Mesenchymal stem cell (in vitro differentiated cells and primary cell): ENCODE results near the gene SMAD3.

Experiments used
- DNase-seq: peaks from one replicate; pipeline ENCODE4 v3.0.0-alpha.2; 2013
- H2AFZ ChIP-seq: one replicate; pipeline ENCODE4 v1.6.1; 2013; ENCODE audit warnings: low read depth, mild to moderate bottlenecking, control low read depth, inconsistent platforms, low read length, moderate library complexity
- H2AK5ac ChIP-seq: 2 replicates; pipeline ENCODE4 v1.6.1; 2013; ENCODE audit warnings: low read length, moderate library complexity, mild to moderate bottlenecking, inconsistent platforms; ENCODE audit not compliant: severe bottlenecking
- H2BK120ac ChIP-seq: one replicate; pipeline ENCODE4 v1.6.1; 2013; ENCODE audit warnings: low read depth, mild to moderate bottlenecking, inconsistent platforms, low read length, moderate library complexity
- H2BK12ac ChIP-seq, 2 experiments: one replicate each; pipeline ENCODE4 v1.6.1; 2013; ENCODE audit warnings: inconsistent platforms in 2 of 2, low read length in 2 of 2, mild to moderate bottlenecking in 2 of 2, moderate library complexity in 2 of 2, control low read depth in 1 of 2
- H2BK15ac ChIP-seq: one replicate; pipeline ENCODE4 v1.6.1; 2013; ENCODE audit warnings: mild to moderate bottlenecking, low read depth, inconsistent platforms; ENCODE audit not compliant: poor library complexity, severe bottlenecking
- H2BK5ac ChIP-seq: 2 replicates; pipeline ENCODE4 v1.6.1; 2013; ENCODE audit warnings: low read depth, mild to moderate bottlenecking, low read length, control low read depth, inconsistent platforms; ENCODE audit not compliant: poor library complexity, severe bottlenecking
- H3K14ac ChIP-seq, 2 experiments: one replicate each; pipeline ENCODE4 v1.6.1; 2013; ENCODE audit warnings: inconsistent platforms in 2 of 2, low read length in 2 of 2, control low read depth in 1 of 2, mild to moderate bottlenecking in 1 of 2, moderate library complexity in 1 of 2
- H3K18ac ChIP-seq, 2 experiments: one replicate each; pipeline ENCODE4 v1.6.1; 2013; ENCODE audit warnings: inconsistent platforms in 2 of 2, low read length in 2 of 2, control low read depth in 1 of 2, low read depth in 1 of 2, mild to moderate bottlenecking in 1 of 2
- H3K23ac ChIP-seq, 2 experiments: one replicate each; pipeline ENCODE4 v1.6.1; 2013; ENCODE audit warnings: inconsistent platforms in 2 of 2, low read length in 2 of 2, mild to moderate bottlenecking in 2 of 2, moderate library complexity in 2 of 2, control low read depth in 1 of 2
- H3K27ac ChIP-seq: 2 replicates; pipeline ENCODE4 v1.5.1; 2013; ENCODE audit warnings: mild to moderate bottlenecking, moderate library complexity, low read length, control low read depth, inconsistent platforms; ENCODE audit not compliant: poor library complexity, severe bottlenecking
- H3K27me3 ChIP-seq, 2 experiments: 2 replicates each; pipeline versions ENCODE4 v1.6.1 to v1.7.0; 2013; ENCODE audit warnings: low read length in 2 of 2, mild to moderate bottlenecking in 2 of 2, moderate library complexity in 2 of 2, control low read depth in 1 of 2, inconsistent platforms in 1 of 2; ENCODE audit not compliant: control insufficient read depth in 1 of 2, insufficient read depth in 1 of 2
- H3K36me3 ChIP-seq, 2 experiments: 2 replicates each; pipeline versions ENCODE4 v1.6.1 to v1.7.0; 2013; ENCODE audit warnings: low read length in 2 of 2, control low read depth in 1 of 2, inconsistent platforms in 1 of 2, low read depth in 1 of 2, mild to moderate bottlenecking in 1 of 2; ENCODE audit not compliant: insufficient read depth in 2 of 2, control insufficient read depth in 1 of 2
- H3K4ac ChIP-seq, 2 experiments: one replicate each; pipeline ENCODE4 v1.6.1; 2013; ENCODE audit warnings: inconsistent platforms in 2 of 2, low read length in 2 of 2, mild to moderate bottlenecking in 2 of 2, moderate library complexity in 2 of 2, control low read depth in 1 of 2, low read depth in 1 of 2
- H3K4me1 ChIP-seq: 2 replicates; pipeline ENCODE4 v1.6.1; 2013; ENCODE audit warnings: low read depth, low read length, control low read depth; ENCODE audit not compliant: control insufficient read depth, insufficient read depth
- H3K4me2 ChIP-seq: 2 replicates; pipeline ENCODE4 v1.6.1; 2013; ENCODE audit warnings: low read length, mild to moderate bottlenecking, inconsistent platforms; ENCODE audit not compliant: poor library complexity, severe bottlenecking
- H3K4me3 ChIP-seq, 2 experiments: 2 replicates each; pipeline versions ENCODE4 v1.5.1 to v1.7.0; 2013; ENCODE audit warnings: low read length in 2 of 2, mild to moderate bottlenecking in 2 of 2, control low read depth in 1 of 2, low read depth in 1 of 2; ENCODE audit not compliant: insufficient read depth in 1 of 2
- H3K79me1 ChIP-seq: replicated peaks from 2 replicates; pipeline ENCODE4 v1.6.1; 2013; ENCODE audit warnings: mild to moderate bottlenecking, control low read depth, low read length, inconsistent platforms; ENCODE audit not compliant: poor library complexity, severe bottlenecking
- H3K9ac ChIP-seq: 2 replicates; pipeline ENCODE4 v1.7.0; 2013; ENCODE audit warnings: mild to moderate bottlenecking, low read length, moderate library complexity
- H3K9me3 ChIP-seq: 2 replicates; pipeline ENCODE4 v1.7.0; 2013; ENCODE audit warnings: mild to moderate bottlenecking, low read length; ENCODE audit not compliant: control insufficient read depth
- H4K8ac ChIP-seq: one replicate; pipeline ENCODE4 v1.6.1; 2013; ENCODE audit warnings: inconsistent platforms, mild to moderate bottlenecking, low read length, moderate library complexity
- H4K91ac ChIP-seq: one replicate; pipeline ENCODE4 v1.6.1; 2013; ENCODE audit warnings: mild to moderate bottlenecking, low read length, inconsistent platforms
- WGBS: methylation state at CpG from one replicate; pipeline ENCODE4 v1.1.7; 2013; ENCODE audit warnings: mixed read lengths; 5-methylcytosine and 5-hydroxymethylcytosine counted together

SMAD3 gene

GRCh38 chr15:67124911-67125588 is 59.6 kb downstream of the SMAD3 start:
- Histone ChIP-seq H3K18ac (peak overlapping the region; percentile 87 to 94), H3K23ac (peak overlapping the region in 1 of 2 experiments; percentile 27), H3K9me3 (no peaks in the 10 kb centered on the region), H3K4me1 (peaks cover 45% of the 10 kb centered on the region), H3K4me2 (peak overlapping the region; percentile 19), H2BK5ac (peak overlapping the region; percentile 63), H4K8ac (peak overlapping the region; percentile 83), H3K27me3 (no peaks in the 10 kb centered on the region), H2AFZ (no peak overlapping the region), H2BK12ac (peak overlapping the region; percentile 51 to 99), H3K27ac (peak overlapping the region; percentile 69), H2BK15ac (peak overlapping the region; percentile 75), H4K91ac (peak overlapping the region; percentile 86), H2AK5ac (peak overlapping the region; percentile 28), H3K79me1 (peaks cover 12% of the 10 kb centered on the region), H3K4me3 (peak overlapping the region in 1 of 2 experiments; percentile 10), H3K36me3 (peaks cover 0 to 21% of the 10 kb centered on the region in 2 experiments), H3K9ac (peak overlapping the region; percentile 71), H3K14ac (peak overlapping the region in 1 of 2 experiments; percentile 66), H2BK120ac (no peak overlapping the region), H3K4ac (peak overlapping the region; percentile 39 to 90)
- no peak for DNase-seq
- WGBS, result 58% methylated on average over 13 of the region's 13 CpGs

- 23% methylated on average over 19 of the region's 20 CpGs for WGBS
These were observed 60.4 kb downstream of the SMAD3 start for GRCh38 chr15:67125589-67126502.

GRCh38 chr15:67126551-67127330 is 61.3 kb downstream of the SMAD3 start:
- Histone ChIP-seq H3K27ac (no peak overlapping the region), H3K4me2 (no peak overlapping the region), H2BK15ac (no peak overlapping the region), H2AFZ (peak overlapping the region; percentile 5), H3K4me1 (peaks cover 46% of the 10 kb centered on the region), H3K4me3 (peak overlapping the region in 1 of 2 experiments; percentile 66), H3K18ac (peak overlapping the region; percentile 24 to 88), H4K91ac (peak overlapping the region; percentile 64), H2BK5ac (no peak overlapping the region), H3K36me3 (peaks cover 0 to 26% of the 10 kb centered on the region in 2 experiments), H2BK120ac (peak overlapping the region; percentile 22), H3K4ac (peak overlapping the region; percentile 51 to 81), H3K79me1 (peaks cover 28% of the 10 kb centered on the region), H3K9me3 (no peaks in the 10 kb centered on the region), H4K8ac (no peak overlapping the region), H3K23ac (peak overlapping the region in 1 of 2 experiments; percentile 48), H2BK12ac (peak overlapping the region; percentile 56 to 95), H3K27me3 (no peaks in the 10 kb centered on the region), H2AK5ac (peak overlapping the region; percentile 5), H3K14ac (peak overlapping the region in 1 of 2 experiments; percentile 35), H3K9ac (peak overlapping the region; percentile 53)
- DNase-seq, result peak; percentile 69
- 61% methylated on average over 16 of the region's 16 CpGs for WGBS

More at GRCh38 chr15:67125589-67126502, 60.4 kb downstream of the SMAD3 start:
- Histone ChIP-seq H3K4me1 (peaks cover 44% of the 10 kb centered on the region), H2AK5ac (no peak overlapping the region), H4K8ac (peak overlapping the region; percentile 29), H3K23ac (peak overlapping the region in 1 of 2 experiments; percentile 46), H3K14ac (peak overlapping the region in 1 of 2 experiments; percentile 53), H3K4ac (peak overlapping the region in 1 of 2 experiments; percentile 90), H3K36me3 (peaks cover 0 to 26% of the 10 kb centered on the region in 2 experiments), H3K9ac (peak overlapping the region; percentile 71), H2BK120ac (peak overlapping the region; percentile 56), H3K79me1 (peaks cover 19% of the 10 kb centered on the region), H3K18ac (peak overlapping the region; percentile 87 to 94), H2BK5ac (peak overlapping the region; percentile 63), H2BK15ac (peak overlapping the region; percentile 13), H3K4me2 (peak overlapping the region; percentile 32), H2BK12ac (peak overlapping the region; percentile 29 to 85), H3K27me3 (no peaks in the 10 kb centered on the region), H3K27ac (peak overlapping the region; percentile 39), H3K9me3 (no peaks in the 10 kb centered on the region), H4K91ac (peak overlapping the region; percentile 34), H3K4me3 (peak overlapping the region in 1 of 2 experiments; percentile 66), H2AFZ (no peak overlapping the region)
- DNase-seq, result peak; percentile 98
